ENCODE measurements around the gene HS6ST1.
A peak's percentile ranks its signal among the peaks of the same experiment; 100 is the strongest.

Gene HS6ST1

GRCh38 chr2:128318776-128319464 lies at the start of gene HS6ST1:
Gene HS6ST1 (minus strand): TSS chr2:128318868. CDS start chr2:128318563, 305 bp downstream.
- peak in 1 of 2 experiments; percentile 42 for DNase-seq

- no peak for DNase-seq
Measured at GRCh38 chr2:128367601-128368359, 49.1 kb upstream of the HS6ST1 start.

GRCh38 chr2:128366713-128367511 lies 48.2 kb upstream of the HS6ST1 start:
- DNase-seq: no peak

GRCh38 chr2:128365217-128365905 lies 46.7 kb upstream of the HS6ST1 start:
- no peak for DNase-seq

- no peak for DNase-seq
Measured at GRCh38 chr2:128364441-128364911, 45.8 kb upstream of the HS6ST1 start.

- DNase-seq: no peak
Measured at GRCh38 chr2:128363934-128364361, 45.3 kb upstream of the HS6ST1 start.

GRCh38 chr2:128362889-128363228 lies 44.2 kb upstream of the HS6ST1 start:
- no peak for DNase-seq

GRCh38 chr2:128362176-128362888 lies 43.7 kb upstream of the HS6ST1 start:
- DNase-seq: no peak

- no peak for DNase-seq
Measured at GRCh38 chr2:128361376-128362131, 42.9 kb upstream of the HS6ST1 start.

GRCh38 chr2:128360711-128361110 lies 42.0 kb upstream of the HS6ST1 start:
- DNase-seq: no peak

- DNase-seq: no peak
Measured at GRCh38 chr2:128359841-128360240, 41.2 kb upstream of the HS6ST1 start.

- no peak for DNase-seq
Measured at GRCh38 chr2:128358941-128359731, 40.5 kb upstream of the HS6ST1 start.

- no peak for DNase-seq
Measured at GRCh38 chr2:128357506-128358370, 39.1 kb upstream of the HS6ST1 start.

- no peak for DNase-seq
Measured at GRCh38 chr2:128356127-128356526, 37.5 kb upstream of the HS6ST1 start.

GRCh38 chr2:128354726-128355470 lies 36.2 kb upstream of the HS6ST1 start:
- no peak for DNase-seq

GRCh38 chr2:128354161-128354560 lies 35.5 kb upstream of the HS6ST1 start:
- DNase-seq: no peak

- no peak for DNase-seq
Measured at GRCh38 chr2:128350736-128351135, 32.1 kb upstream of the HS6ST1 start.

GRCh38 chr2:128348701-128349100 lies 30.0 kb upstream of the HS6ST1 start:
- no peak for DNase-seq
